Skin of body (tissue), 2 donors: ENCODE measurements around the gene LSM2. TPM values are rescaled to one million over a fixed set of nuclear protein-coding genes. Genes with fewer than 3 reads are reported as not detected.
"Not testable (repeated sequence)": the region's sequence is repeated elsewhere in the genome, so short reads cannot be mapped to it uniquely, and the experiment has no call there.

Experiments used
- DNase-seq: peaks from one replicate; lab custom pipeline; 2025; lab: John Stamatoyannopoulos, UW
- total RNA-seq: library from RNA; depleted of rRNA; stranded (reverse); fragments of >200 nt; gene quantifications from one replicate; pipeline ENCODE4 v1.2.3, GENCODE V29; 2014

The LSM2 gene
- total RNA-seq, 1 donor from 2014 or later: 21.0 TPM

DNA sequence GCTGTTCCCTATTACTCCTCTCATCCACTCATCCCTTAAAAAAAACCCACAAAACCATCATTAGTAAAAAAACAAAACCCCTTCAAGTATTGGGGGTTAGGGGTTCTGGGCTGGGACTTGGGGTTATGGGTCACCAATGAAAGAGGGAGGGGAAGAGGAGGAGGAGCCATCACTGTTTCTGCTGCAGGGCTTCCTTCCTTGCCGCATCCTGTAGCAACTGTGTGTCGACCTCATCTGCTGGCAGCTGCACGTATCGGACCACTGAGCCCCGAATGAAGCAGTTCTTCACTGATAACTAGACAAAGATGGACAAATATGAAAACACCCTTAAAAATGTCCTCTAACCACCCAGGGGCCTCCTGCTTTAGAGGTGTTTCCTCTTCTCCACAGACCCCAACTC lies 9.2 kb downstream of the LSM2 start:
- DNase-seq: no peak

GRCh38 chr6:31796993-31797385 lies 9.8 kb downstream of the LSM2 start:
- no peak for DNase-seq

DNA sequence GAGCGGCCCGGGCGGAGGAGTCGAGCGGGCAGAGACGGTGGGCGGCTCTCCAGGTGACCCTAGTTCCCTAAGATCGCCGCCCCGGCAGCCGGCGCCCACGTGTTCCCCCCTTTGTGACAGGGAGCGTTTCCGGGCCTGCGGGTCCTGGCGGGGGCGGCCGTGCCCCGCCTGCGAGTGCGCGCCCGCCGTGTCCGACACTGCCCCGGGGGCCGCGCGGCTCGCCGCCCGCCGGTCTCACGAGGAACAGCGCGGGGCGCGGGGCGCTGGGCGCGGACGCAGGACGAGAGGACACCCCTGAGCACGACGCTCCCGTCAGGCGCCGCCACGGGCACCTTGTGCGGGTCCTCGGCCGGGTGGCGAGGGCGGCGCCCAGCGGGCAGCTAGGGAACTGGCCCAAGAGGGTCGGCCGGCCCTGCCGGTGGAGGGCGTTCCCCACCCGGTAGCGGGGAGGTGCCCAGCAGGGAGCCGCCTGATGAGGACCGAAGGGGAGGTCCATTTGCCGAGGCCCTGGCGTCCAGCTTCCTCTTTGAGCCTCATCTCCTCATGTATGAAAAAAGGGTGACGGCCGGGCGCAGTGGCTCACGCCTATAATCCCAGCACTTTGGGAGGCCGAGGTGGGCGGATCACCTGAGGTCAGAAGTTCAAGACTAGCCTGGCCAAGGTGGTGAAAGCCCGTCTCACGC lies 11.0 kb downstream of the LSM2 start, which contains the start of gene VARS1:
Gene VARS1 (minus strand): TSS at position 137 of the 683 bp plus-strand sequence. CDS start 535 bp downstream, outside the sequence.
- peak; percentile 69 for DNase-seq

DNA sequence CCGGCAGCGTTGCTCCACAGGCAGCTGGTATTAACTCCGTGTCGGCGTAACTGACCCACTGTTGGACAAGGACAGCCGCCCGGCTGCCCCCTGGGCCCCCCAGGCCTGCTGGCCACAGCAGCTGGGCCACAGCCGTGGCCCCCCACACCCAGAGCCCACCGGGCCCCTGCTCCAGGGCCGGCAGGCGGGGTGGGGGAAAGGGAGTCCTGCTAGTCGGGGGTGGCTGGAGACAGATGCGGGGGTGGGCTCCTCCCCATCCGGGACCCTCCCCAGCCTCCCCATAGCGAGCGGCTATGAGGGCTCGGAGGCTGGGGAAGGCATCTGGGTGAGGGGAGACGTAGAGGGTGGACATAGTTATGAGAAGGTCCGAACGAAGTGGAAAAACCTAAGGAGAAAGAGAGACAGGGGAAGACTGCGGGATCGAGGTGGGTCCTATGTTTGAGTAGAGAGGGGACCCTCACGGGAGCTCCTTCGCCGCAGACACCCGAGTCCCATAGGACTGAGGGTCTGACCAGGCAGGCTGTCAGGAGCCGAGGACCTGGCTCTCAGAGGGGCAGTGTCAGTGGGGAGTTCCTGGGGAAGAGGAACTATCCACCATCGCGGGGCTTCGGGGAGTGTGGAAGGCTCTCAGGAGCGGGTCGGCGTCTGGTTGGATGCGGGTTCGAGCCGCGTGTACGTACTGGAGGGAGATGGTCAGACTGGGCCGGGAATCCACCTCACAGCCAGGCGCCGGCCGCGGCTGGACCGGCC lies 11.7 kb downstream of the LSM2 start:
- DNase-seq: no peak

- peak; percentile 18 for DNase-seq
Observed at GRCh38 chr6:31794294-31794865, 12.4 kb downstream of the LSM2 start.

DNA sequence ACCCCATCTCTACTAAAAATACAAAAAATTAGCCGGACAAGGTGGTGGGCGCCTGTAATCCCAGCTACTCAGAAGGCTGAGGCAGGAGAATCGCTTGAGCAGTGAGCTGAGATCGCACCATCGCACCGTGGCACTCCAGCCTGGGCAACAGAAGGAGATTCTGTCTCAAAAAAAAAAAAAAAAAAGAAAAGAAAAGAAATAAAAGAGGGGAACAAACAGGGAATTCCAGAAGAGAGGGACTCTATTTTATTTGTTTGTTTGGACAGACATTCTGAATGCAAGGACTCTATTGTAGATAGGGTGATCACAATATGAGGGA lies 12.9 kb downstream of the LSM2 start:
- DNase-seq: not testable (repeated sequence)

DNA sequence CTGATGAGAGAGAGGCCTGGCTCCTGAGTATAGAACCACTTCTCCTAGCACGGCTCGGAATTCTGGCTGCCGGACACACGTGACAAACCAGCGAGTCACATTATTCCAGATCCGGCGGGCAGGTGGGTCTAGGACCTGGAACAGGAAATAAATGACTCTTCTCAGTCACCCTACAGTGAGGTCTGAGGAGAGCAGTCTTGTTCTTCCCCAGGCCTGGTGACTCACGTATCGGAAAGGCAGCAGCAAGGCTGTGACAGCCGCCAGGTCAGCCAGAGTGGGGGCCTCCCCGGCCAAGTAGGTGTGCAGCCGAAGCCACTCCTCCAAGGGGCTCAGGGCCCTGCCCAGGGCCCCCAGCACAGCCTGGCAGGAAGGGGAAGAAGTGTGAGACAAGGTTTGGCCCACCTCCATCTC lies 14.0 kb downstream of the LSM2 start:
- no peak for DNase-seq

- no peak for DNase-seq
Observed at GRCh38 chr6:31792090-31792374, 14.7 kb downstream of the LSM2 start.

- DNase-seq: peak; percentile 44
Observed at GRCh38 chr6:31791324-31792089, 15.3 kb downstream of the LSM2 start.

- no peak for DNase-seq
Observed at GRCh38 chr6:31785475-31785874, 21.3 kb downstream of the LSM2 start.

GRCh38 chr6:31784098-31784925 lies 22.5 kb downstream of the LSM2 start:
- no peak for DNase-seq

DNA sequence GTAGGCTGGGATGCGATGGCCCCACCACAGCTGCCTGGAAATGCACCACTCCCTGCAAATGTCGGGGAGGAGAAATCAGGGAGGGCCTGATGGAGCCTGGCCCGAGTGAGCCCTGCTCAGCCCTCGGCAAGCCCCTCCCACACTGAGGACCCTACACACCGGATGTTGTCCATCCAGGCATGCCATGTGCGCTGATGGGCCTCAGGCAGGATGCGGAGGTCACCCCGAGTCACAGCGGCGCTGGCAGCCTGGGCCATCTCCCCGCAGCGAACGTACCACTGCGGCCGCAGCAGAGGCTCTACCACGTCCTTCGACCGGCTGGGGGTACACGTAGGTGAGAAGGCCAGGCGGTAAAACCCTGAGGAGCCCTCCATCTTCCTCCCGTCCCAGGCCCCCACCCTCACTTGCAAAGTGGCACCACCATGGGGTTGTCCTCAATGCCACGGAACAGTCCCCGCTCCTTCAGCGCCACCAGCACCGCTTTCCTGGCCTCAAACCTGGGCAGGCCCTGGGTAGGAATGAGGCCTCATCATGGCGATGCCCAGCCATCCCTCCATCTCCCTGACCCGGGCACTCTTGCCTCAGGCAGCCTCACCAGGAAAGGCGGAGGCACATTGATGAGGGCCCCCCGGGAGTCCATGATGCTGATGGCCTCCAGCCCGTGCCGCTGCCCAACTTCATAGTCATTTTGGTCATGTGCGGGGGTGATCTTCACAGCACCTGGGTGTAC lies 24.5 kb downstream of the LSM2 start:
- DNase-seq: no peak

GRCh38 chr6:31781244-31782125 lies 25.3 kb downstream of the LSM2 start:
- DNase-seq: no peak

DNA sequence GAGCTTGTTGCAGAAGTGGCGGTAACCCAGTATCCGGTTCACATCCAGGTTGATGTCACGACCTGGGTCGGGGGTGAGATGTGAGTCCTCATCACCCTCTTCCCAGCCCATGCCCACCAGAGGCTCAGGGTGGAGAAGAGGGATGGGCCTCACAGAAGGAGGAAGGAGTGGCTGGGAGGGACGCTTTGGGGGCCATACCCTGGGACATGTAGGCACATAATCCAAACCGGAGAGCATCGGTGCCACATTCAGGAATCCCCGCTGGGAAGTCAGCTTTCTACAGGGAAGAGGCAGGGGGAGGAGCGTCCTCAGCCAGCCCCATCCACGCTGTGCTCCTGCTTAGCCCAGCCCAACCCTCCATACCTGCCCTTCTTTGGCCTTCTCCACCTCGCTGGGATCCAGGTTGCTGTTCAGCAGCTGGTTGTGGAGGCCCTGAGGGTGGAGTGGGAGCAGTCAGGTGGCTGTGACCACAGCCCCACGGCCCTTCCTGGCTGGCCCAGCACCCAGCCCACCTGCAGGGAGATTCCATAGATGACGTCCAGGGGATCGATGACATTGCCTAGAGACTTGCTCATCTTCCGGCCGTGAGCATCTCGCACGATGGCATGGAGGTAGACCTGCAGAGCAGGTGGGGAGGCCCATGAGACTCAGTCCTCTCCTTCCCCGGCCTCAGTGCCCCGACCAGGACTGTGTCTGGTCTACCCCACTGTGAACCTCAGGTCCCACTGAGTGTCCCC lies 26.1 kb downstream of the LSM2 start:
- no peak for DNase-seq

- DNase-seq: no peak
Observed at GRCh38 chr6:31779908-31780307, 26.9 kb downstream of the LSM2 start.

DNA sequence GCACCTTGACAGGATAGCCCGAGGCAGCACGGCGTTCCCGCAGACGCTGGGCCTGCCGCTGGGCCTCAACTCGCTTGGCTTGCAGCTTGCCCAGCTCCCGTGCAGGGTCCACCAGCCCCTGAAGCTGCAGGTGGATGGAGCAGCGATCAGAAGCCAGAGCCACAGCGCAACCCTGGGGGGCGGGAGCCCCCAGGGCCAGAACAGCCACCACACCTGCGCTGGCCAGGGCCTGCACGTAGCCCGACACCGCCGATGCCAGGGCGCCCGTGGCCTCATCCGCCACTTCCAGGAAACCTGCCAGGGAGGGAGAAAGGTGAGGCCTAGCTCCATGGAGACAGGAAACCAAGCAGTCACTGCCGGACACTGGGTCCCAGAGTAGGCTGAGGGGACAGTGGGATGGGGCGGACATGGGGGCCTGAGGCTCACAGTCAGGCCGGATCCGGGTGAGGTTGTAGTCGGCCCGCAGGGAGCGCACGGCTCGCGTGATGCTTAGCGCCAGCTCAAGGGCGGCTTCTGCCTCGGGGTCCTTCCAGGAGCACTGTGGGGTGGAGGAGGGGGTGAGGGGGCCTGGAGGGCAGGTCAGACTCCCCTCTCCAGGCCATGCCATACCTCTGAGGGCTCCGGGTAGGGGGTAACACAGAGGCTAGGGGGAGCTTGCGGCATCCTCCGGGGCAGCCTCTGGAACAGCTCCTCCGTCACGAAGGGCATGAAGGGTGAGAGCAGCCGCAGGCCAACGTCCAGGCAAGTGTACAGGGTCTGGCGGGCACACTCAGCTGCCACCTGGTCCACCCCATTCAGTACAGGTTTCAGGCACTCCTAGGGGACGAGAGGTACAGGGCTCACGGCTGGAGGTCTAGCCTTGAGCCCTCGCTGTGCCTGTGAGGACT lies 27.5 kb downstream of the LSM2 start:
- DNase-seq: no peak

GRCh38 chr6:31778193-31778592 lies 28.6 kb downstream of the LSM2 start:
- DNase-seq: no peak

DNA sequence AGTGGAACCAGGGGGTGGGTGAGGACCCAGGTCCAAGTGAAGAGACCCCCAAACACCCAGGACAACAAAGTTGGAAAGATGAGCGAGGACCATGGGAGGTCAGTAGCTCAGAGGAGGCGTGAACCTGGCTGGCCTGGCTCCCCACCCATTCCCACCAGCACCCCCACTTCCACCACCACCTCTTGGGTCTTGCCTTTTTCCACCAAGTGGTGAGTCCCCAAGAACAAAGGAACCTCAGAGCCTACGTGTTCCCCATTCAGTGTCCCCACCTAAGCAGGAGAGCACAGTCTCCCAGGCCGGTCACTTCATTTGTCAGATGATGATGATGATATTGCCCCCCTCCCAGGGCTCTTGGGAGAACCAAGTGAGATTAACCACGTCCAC lies 29.1 kb downstream of the LSM2 start:
- no peak for DNase-seq
